GM18519 (cell line): ENCODE measurements around the gene ZFR2.

Experiments
- ATAC-seq: cut with Tn5 transposase; IDR thresholded peaks from one replicate; pipeline ENCODE4 v1.9.1; 2021; ENCODE audit warnings: mild to moderate bottlenecking, moderate library complexity; ENCODE audit not compliant: unreplicated experiment, low FRiP score

The ZFR2 gene

GRCh38 chr19:3839941-3840340, 28.9 kb downstream of the ZFR2 start:
- ATAC-seq = no peak

DNA sequence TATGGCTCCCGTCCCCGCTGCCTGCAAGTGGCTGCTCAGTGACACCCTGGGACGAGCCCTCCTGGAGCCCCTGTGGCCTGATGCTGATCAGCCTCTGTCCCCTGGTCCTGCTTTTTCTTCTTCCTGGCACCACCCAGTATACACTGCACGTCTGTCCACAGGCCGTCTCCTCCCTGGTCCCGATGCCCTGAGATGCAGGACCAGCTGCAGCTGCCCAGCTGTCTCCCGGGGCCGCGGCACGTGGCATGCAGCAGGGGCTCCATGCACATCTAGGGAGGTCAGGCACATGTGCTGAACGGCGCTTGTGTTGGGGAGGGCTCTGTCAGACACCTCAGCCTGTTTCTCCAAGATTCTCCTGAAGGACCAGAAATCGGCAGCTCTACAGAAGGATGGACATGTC, 30.2 kb downstream of the ZFR2 start:
- no peak for ATAC-seq

GRCh38 chr19:3837922-3838321, 30.9 kb downstream of the ZFR2 start:
- ATAC-seq = no peak

DNA sequence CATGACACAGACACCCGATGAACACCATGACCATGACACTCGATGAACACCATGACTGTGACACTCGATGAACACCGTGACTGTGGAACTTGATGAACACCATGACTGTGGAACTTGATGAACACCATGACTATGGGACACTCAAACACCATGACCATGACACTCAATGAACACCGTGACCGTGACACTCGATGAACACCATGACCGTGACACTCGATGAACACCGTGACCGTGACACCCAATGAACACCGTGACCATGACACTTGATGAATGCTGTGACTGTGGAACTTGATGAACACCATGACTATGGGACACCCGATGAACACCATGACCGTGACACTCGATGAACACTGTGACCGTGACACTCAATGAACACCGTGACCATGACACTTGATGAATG, 31.5 kb downstream of the ZFR2 start:
- no peak for ATAC-seq

- no peak for ATAC-seq
Observed at GRCh38 chr19:3836887-3837286, 32.0 kb downstream of the ZFR2 start.

DNA sequence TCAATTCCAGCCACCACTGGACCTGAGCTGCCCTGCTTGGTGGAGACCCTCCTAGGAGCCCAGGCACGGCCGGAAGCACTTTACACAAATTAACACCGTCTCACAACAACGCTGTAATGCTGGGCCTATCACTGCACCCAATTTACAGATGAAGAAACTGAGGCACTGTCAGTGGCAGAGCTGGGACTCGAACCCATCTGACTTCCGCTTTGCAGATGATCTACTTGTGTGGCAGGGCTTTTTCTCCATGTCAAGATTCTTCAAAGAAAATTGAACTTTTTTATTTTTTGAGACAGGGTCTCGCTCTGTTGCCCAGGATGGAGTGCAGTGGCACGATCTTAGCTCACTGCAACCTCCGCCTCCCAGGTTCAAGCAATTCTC, 33.8 kb downstream of the ZFR2 start:
- ATAC-seq = no peak

GRCh38 chr19:3834349-3835054, 34.3 kb downstream of the ZFR2 start:
- no peak for ATAC-seq

- ATAC-seq = no peak
Observed at GRCh38 chr19:3833578-3834348, 35.1 kb downstream of the ZFR2 start.

DNA sequence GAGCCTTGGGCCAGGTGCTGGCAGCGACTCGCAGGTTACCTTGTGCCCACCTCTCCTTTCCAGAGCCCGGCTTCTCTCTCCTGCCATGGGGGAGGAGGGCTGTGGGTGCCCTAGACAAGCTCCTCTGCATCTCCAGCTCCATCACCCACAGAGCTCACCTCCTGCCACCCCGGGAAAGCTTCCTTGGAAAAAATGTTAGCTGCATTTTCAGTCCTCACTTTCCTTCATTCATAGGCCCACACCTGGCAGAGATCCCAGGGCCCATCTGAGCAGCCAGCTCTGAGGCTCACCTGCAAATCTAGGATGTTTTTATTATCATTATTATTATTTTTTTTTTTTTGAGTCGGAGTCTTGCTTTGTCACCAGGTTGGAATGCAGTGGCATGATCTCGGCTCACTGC, 36.8 kb downstream of the ZFR2 start:
- ATAC-seq = no peak

DNA sequence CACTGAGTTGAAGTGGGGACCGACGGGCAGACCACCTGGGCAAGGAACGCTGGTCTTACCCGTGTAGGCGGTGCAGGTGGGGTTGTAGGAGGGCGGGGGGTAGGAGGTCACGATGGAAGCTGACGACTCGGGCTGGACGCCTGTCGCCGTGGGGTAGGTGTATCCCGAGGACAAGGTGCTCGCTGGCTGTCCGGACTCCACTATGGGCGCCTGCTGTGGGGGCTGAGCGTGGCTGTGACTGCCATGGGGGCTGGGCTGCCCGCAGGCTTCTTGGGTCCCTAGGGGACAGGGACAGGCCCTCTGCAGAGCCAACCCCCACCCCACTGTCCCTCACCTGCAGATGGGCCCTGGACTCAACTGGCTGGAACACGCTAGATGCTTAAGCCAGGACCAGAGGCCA, 37.2 kb downstream of the ZFR2 start:
- ATAC-seq = no peak

DNA sequence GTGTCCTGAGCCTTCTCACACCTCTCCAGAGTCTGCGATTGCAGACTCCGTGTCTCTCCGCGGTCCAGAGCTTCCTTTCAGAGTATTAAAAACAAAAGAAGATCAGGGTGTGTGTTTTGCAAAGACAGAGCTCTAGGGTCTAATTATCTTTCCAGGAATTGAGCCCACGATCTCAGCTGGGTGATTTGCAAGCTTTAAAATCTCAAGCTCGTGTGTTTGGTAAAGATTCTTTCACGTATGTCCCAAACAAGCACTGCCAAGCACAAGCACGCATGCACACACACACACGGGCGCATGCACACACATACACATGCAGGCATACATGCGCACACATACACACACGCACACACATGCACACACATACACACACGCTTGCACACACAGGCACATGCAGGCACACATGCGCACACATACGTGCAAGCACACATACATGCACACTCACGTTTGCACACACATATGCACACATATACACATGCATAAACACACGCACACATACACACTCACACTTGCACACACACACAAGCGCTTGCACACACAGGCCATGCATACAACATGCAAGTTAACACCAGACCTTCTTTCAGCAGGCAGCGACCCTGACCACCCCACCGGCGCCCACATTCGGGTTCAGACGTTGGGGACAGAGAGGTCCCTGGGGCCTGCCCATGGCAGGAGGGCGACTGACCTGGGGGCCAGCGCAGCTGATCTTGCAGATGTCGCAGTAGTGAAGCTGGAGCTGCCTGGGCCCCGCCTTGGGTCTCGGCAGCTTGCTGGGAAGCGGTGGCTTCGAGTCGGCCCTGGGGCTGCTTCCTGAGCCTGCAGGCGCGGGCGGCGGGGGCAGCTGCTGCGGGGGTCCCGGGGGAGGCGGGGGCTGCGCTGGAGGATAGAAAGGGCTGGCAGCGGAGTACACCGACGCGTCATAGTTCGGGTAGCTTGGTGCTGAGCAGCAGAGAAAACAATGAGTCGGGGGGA, 37.9 kb downstream of the ZFR2 start:
- ATAC-seq = no peak

GRCh38 chr19:3827306-3827705, 41.5 kb downstream of the ZFR2 start:
- ATAC-seq = no peak

- no peak for ATAC-seq
Observed at GRCh38 chr19:3826163-3826562, 42.7 kb downstream of the ZFR2 start.

- no peak for ATAC-seq
Observed at GRCh38 chr19:3825286-3825956, 43.4 kb downstream of the ZFR2 start.

- no peak for ATAC-seq
Observed at GRCh38 chr19:3823350-3823713, 45.5 kb downstream of the ZFR2 start.

DNA sequence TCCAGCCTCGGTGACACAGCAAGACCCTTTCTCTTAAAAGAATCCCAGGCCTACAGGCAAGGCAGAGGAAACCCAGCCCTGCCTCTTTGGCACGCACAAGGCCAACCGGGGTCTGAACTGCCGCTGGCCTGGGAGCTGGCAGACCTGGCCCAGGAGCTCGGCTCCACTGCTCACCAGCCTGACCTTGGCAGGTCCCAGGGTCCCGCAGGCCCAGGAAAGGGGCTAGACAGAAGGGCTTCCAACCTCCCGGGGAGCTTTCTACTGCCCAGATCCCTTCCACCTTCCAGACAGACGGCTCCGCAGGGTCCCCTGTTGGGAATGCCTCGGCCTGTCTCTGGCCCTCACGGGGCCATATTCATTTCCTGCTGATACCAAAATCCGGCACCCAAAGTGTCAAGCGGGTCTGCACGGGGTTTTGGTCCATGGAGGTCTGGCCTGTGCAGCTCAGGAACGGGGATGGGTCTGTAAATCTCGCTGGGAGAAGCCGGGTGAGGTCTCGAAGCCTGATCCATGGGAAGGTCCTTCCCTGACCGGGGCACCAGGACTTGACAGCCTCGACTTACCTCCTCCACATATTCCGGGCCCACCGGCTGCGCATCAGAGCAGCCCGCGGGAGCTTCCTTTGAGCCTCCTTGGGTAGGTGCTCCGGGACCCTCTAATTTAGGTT, 46.0 kb downstream of the ZFR2 start:
- no peak for ATAC-seq

- ATAC-seq = no peak
Observed at GRCh38 chr19:3821857-3822364, 46.9 kb downstream of the ZFR2 start.

GRCh38 chr19:3821156-3821555, 47.7 kb downstream of the ZFR2 start:
- no peak for ATAC-seq

- no peak for ATAC-seq
Observed at GRCh38 chr19:3819989-3820388, 48.8 kb downstream of the ZFR2 start.

- ATAC-seq = no peak
Observed at GRCh38 chr19:3818918-3819317, 49.9 kb downstream of the ZFR2 start.
